Measurements from ENCODE around the gene FANCE. TPM values are rescaled to one million over a fixed set of nuclear protein-coding genes. Genes with fewer than 3 reads are reported as not detected.
"Not testable (repeated sequence)": the region's sequence is repeated elsewhere in the genome, so short reads cannot be mapped to it uniquely, and the experiment has no call there.

The FANCE gene
- polyA plus RNA-seq, 1 donor, result 27.8 TPM

DNA sequence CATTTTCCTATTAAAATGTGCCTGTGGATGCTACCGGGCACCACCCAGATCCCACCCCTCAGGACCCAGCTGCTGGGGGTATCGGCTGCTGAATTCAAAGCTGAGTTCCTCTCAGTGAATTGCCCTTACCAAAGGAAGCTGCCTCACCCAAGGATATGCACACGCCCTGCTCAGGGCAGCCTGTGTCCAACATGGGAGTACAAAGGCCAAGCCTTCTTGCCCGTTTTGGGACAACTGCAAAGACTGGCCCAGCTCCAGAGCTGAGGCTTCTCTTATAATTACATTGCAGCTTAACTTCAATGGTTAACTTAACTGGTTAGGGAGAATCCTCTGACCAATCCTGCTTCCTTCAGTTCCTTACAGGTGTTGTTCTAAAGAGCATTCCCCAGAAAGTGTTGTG lies 19.8 kb upstream of the FANCE start:
- no peak for DNase-seq

DNA sequence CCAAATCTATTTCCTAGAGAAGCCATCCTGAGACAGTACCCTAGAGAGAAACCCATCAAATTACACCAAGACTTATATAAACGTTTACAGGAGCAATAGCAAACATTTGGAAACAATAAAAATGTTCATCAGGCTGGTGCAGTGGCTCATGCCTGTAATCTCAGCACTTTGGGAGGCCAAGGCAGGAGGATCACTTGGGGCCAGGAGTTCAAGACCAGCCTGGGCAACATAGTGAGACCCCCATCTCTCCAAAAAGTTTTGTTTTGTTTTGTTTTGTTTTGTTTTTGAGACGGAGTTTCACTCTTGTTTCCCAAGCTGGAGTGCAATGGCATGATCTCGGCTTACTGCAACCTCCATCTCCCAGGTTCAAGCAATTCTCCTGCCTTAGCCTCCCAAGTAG lies 19.4 kb upstream of the FANCE start:
- DNase-seq, result not testable (repeated sequence)

DNA sequence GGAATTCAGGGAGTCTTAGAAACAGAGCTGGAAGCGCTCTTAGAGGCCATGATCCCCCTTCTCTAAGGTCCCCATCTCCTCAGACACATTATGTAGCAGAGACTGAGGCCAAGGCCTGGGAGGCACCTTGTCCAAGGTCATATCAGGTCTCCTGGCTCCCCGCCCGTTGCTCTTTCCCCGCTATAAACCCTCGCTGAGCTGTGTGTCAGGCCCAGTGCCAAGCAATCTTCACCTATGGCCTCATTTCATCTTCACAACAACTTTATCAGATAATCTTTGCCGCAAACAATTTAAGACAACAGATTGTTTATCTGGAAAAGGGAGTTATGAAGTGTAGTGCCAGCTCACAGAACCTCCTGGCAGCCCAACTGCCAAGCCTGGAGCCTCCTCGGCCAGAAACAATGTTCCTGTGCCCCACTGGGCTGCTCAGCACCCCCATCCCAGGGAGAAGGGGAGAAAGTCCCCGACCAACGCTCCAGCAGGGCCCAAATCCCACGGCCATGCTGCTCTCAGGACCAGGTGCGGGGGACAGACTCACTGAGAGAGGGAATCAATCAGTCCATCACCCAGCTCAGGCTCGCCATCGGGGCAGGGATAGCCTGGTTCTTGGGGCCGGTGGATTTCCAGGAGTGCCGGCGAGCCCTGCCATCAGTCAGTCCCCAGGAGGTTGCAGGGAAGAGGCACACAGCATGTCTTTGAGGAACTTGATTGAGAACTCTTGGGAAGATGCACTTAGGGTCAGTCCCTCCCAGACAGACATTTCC lies 16.9 kb upstream of the FANCE start:
- DNase-seq, result no peak

DNA sequence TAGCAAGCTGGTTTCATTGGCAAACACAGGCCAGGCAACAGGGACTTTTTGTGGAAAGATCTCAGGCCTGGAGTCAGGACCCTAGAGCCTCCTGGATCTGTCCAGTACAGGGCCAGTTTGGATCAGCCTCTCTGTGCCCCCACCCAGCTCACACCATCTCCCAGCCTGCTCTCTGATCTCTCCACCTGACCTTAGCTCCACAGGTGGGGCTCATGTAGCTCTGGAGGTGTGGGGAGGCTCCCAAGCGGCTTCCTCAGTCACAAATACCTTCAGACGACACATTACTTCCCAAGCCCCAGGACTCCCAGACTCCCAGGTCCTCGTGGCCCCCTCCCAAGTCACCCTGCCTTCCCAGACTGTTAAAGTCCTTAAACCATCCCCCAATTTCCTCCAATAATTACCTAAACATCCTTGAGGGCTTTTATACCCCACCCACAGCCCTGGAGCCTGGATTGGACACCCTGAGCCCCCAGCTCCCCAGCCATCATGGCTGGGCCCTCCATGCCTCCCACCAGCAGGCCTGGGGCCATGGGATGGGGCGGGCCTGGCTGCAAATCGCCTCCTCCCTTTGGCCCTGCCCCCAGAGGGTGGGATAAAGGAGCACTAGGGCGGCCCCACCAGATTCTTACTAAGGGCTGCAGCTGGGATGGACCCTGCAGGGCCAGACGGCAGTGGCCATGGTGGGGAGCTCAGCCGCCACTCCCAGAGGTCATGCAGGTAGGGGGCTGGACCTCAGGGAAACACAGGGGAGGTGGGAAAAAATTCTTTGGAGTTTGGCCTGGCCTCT lies 15.9 kb upstream of the FANCE start:
- DNase-seq, result no peak

DNA sequence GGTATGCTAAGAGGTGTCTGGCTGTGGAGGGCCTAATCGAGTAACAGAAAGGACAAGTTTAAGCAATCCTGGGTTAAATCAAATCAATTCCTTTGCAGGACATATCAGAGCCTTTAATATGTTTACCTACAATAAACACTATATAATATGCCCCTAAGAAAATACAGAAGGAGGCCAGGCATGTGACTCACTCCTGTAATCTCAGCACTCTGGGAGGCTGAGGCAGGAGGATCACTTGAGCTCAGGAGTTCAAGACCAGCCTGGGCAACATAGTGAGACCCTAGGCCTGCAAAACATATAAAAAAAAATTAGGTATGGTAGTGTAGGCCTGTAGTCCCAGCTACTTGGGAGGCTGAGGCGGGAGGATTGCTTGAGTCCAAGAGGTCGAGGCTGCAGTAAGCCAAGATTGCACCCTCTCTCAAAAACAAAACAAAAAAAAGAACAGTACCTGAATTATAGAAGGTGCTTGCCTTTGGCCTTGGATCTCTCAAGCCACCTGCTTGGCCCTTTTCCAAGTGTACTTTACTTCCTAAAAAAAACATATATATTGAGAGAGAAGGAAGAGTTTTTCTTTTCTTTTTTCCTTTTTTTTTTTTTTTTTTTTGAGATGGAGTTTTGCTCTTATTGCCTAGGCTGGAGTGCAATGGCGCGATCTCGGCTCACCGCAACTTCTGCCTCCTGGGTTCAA lies 13.6 kb upstream of the FANCE start:
- DNase-seq, result not testable (repeated sequence)

DNA sequence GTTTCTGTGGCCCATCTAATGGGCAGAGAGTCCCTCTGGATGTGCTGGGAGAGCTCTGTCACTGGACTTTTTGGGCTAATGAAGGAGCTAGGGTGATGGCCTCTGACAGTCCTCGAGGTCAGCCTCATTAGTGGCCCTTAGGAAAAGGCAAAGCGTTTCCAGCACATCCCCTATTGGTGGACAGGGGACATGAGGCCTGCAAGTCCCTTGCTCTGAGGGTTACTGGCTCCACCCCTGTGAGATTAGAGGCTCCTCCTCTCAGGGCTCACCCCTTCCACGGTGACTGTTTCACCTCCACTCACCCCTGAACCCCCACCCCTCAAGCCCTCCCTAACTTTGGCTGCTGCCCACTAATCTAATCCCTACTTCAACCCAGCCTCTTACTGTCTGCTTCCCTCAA lies 12.8 kb upstream of the FANCE start:
- DNase-seq, result no peak

DNA sequence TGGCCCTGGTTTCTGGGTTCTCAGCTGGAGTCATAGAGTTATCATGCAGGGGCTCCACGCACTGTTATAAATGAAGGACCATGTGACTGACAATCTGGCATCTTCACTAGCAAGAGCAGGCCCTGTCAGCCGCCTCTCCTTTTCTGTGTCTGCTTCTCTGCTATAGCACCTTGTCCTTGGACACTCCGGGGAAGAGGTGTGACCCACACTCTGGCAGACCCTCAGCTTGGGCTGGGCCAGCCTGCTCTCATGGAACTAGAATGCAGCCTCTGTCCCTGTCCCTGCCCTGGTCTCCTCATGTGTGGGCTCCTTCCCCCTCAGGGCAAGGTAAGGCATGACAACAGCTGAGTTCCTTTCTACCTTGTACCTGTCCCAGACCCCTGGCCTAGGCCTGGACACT lies 10.9 kb upstream of the FANCE start:
- DNase-seq, result no peak

DNA sequence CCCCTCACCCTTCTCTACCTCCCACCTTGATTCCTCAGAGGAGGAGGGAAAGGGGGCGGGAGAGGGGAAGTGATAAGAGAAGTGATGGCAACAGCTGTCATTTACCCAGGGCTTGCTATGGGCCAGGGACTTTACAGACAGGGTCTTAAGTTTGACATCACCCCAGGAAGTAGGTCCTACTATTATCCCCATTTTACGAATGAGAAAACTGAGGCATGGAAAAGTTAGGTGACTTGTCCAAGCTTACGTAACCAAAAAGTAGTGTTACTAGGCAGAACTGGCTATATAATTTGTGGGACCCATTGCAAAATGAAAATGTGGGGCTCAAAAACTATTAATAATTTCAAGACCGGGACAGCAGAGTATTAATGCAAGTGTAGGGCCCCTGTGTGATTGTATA lies 10.5 kb upstream of the FANCE start:
- DNase-seq, result no peak

DNA sequence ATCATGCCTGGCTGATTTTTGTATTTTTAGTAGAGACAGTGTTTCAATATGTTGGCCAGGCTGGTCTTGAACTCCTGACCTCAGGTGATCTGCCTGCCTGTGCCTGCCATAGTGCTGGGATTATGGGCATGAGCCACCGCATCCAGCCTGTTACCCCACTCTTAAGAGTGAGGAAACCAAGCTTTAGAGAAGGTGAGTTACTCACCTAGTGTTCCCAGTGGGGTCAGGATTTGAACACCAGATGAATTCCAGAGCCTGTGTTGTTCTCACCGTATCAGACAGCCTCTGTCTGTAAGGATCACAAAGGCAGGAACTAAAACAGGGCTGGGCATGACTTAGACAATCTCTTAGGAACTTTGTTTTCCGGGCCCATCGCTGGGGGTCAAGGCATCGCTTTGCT lies 9.4 kb upstream of the FANCE start:
- DNase-seq, result no peak

DNA sequence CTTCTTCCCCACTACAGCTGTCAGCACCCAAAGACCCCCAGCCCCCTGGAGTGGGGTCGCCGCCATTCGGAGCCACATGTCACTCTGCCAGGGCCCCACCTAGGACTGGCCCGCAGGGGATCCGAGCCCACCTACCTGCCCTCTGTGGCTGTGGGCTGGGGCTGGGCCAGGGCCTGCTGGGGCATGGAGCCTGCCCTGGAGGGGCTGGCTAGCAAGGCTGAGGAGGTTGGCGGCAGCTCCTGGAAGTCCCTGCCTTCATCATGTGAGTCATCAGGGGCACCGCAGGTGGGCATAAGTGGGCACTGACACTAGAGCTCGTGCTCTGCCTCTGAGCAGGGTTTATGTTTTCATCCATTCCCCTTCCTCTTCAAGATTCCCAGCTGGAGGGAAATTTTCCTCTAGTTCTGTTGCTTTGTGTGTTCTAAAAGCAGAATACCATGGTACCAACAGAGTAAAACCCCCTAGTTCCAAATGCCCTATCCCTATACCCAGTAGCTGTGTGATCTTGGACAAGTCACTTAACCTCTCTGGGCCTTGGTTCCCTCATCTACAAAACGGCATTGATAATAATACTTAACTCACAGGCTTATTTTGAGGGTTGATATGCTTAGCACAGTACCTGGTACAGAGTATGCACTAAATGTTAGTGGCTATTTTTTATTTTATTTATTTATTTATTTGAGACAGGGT lies 8.7 kb upstream of the FANCE start:
- DNase-seq, result no peak

DNA sequence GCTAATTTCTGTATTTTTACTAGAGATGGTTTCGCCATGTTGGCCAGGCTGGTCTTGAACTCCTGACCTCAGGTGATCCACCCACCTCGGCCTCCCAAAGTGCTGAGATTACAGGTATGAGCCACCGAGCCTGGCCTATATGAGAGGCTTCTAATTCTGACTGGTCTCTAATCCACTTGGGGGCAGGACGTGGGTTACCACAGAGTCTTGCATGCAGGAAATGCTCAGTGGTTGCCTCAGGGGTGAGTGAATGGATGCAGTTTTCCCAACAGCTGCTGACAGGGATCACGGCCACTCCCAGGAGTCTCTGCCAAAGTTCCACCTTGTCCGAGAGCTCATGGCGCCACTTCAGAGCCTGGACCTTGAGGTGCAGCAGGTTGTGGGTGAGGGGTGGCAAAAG lies 6.4 kb upstream of the FANCE start:
- DNase-seq, result no peak

DNA sequence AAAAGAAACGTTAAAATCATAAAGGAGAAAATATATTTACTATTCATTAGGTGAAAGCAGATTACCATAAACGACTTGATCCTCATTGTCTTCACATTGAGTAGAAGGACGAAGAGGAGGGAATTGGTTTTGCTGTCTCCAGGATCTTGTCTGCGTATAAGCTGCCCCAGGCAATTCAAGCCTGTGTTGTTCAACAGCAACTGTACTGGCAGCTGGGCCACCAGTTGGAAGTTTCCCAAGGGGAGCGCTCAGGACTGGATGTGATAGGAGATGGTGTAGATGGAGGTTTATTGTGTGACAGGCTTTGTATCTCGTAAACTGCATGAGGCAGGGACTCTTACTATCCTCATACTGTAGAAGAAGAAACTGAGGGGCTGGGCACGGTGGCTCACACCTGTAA lies 3.9 kb upstream of the FANCE start:
- no peak for DNase-seq

DNA sequence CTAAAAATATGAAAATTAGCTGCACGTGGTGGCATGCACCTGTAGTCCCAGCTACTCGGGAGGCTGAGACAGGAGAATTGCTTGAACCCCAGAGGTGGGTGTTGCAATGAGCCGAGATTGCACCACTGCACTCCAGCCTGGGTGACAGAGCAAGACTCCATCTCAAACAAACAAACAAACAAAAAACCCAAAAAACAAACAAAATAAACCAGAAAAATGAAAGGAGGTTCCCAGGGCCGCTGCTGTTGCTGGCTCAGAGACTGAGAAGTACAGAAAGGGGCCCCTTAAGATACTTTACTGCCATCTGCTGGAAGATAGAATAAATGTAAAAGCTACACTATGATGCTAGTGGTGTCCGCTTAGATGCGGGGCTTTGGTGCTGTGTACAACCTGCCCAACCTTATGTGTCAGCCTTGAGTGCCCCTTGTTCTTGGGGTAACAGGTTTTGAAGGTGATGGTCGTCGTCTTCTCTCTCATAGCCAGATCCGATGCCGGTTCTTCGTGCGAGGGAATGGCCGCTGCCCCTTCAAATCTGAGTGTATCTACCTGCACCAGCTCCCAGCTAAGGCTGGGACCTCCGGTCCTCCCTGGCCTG lies 2.8 kb upstream of the FANCE start:
- peak; percentile 66 for DNase-seq

DNA sequence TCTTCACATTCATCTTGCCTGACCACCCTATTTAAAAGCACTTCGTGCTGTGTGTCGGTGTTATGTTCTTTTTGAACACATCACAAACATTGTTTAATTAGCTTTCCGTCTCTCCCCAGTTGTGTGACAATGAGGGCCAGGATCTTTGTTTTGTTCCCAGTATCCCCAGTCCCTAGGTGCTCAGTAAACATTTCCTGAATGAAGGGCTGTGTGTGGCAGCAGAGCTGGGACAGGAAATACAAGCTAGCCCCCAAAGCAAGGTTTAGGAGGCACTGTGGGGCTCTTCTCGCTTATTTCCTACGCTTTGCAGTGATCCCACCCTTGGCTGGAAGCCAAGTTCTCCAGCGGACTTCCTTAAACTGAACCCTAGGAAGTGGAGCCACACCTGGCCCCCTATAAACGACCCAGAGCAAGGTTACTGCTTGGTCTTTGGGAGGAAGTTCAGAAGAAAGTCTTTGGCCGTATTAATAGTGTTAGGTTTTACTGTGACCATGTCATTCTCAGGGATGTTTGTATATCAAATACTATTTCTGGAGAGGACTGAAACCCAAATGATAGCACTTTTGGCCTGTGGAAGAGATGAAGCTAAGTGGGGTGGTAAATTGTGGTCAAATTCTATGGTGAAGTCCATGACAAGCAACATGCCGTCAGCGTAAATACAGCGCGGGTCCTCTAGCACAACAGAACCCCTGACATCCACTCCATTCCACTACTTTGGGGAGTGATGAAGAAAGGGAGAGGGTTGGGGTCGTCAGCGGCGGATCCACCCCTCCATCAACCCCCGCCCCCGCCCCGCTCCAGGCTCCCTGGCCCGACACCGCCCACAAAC lies 570 bp upstream of the FANCE start:
- no peak for DNase-seq

DNA sequence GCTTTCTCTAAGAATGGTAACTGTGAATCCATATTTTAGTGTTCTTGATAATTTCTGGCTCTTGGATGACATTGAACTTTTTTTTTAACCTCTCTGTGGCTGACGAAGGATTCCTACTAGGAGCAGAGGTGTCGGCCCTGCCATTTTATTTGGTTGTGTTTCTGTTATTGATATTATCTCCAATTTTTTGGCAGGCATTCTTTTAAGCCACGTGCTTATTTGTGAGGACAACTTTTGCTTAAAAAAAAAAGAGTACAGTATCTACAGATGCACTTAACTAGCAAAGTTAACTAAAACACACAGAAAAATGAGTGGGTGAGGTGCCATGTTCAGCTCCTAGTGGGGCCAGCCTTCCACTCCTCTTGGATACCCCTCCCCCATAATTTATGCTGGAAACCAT lies 1.1 kb downstream of the FANCE start:
- DNase-seq, result no peak

DNA sequence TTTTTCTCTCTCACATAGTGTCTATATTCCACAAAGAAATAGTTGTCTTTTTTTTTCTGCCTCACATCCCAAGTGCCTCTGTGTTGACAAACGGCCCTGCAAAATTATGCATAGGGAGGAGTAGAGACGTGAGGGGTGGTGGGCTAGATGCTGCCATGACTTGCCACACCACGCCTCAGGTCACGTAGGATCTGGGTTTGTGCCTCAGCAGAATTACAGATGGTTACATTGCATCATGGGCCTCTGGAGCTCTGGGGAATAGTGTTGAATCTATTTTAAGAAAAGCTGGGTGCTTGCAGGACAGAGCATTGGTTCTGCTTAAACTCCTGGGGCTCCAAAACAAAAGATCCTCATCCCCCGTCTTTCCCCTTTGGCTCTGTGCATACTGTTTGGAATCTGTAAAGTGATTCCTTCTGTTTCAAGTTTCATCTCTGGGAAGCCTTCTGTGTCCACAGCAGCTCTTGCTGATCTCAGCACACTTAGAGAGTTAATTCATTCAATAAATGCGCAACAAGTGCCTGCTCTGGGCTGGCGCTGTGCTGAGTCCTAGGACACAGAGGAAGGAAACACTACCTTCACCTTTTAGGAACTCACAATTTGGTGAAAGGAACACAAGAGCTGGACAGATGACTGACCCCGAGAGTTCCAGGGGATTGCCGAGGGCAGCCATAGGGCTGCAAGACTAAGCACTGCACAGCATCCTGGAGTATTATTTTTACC lies 2.4 kb downstream of the FANCE start:
- DNase-seq, result no peak

DNA sequence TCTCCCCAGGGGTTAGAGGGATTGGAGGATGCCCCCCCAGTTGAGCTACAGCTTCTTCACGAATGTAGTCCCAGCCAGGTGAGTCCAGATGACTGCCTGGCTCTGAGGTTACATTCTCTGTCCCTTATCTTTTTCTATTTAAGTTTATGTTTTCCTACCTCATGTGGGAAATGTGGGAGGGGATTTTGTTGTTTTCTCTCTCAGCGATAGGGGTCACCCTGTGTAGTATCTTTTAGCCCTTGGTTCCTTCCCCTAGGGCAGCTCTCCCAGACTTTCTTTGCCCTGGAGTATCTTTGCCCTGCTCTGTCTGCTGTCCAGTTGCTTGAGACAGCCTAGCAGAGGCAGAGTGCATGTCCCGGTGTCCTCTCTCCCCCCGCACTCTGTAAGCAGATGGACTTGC lies 5.8 kb downstream of the FANCE start:
- no peak for DNase-seq

DNA sequence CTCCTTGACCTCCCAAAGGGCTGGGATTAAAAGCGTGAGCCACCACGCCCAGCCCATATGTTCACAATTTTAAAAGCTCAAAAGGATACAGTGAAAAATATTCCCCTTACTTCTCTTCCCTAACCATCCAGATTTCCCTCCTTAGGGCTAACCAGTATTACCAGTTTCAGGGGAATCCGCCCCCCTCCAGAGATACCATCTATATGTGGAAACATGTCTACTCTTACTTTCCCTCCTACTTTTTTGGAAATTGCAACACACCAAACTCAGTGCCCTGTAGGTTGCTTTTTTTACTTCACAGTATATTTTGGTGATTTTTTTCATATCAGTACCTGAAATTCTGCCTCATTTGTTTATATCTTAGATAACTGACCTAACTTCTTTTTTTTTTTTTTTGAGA lies 9.1 kb downstream of the FANCE start:
- DNase-seq, result no peak

DNA sequence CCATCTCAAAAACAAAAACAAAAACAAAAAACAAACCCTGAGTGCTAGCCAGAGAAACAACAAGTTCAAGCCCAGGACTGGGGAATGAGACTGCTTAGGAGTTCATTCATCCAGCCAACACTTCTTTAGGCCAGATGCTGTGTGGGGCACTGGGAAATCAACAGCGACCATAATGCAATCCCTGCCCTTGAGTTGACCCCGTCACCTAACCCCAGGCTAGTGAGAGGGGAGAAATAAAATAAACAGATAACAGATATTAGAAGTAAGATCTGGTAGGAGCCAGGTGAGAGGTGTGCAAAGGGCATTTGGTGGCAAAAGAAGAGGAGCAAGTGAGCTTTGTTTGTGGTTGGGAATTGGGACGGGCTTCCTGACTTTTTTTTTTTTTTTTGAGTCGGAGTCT lies 11.2 kb downstream of the FANCE start:
- DNase-seq, result no peak

DNA sequence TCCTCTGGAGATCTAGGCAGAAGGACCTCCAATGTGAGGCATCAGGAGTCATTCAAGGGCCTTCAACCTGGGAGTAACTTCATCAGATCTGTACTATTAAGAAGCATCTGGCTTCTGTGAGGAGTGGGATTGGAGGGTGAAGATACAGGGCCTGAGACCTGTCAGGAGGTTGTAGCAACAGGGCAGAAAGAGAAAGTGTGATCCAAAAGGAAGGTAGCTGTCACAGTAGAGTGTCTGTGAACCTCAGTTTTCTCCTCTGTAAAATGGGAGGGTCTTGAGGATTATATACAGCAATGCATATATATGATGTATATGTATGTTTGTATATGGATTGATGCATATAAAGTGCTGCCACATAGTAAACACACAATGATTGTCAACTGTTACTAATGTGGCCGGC lies 13.5 kb downstream of the FANCE start:
- DNase-seq, result no peak

Data from hindlimb muscle (tissue), 1 donor.